Ovary (tissue), 10 donors: ENCODE measurements around the gene PURB. TPM values are rescaled to one million over a fixed set of nuclear protein-coding genes. Genes with fewer than 3 reads are reported as not detected.
"Not testable (repeated sequence)": the region's sequence is repeated elsewhere in the genome, so short reads cannot be mapped to it uniquely, and the experiment has no call there.

ENCODE experiments used
- DNase-seq, 5 donors: peaks; one replicate each; pipeline ENCODE4 v3.0.0-alpha.2; 2019 to 2020
- H3K27ac ChIP-seq, 2 donors: fragments of 200-600 bp; one replicate each; pipeline versions ENCODE4 v1.5.1 to v1.8.0; 2019 to 2022
- H3K27me3 ChIP-seq: fragments of 200-600 bp; one replicate; pipeline ENCODE4 v1.8.0; 2022
- H3K36me3 ChIP-seq: fragments of 200-600 bp; sonication (generic); one replicate; pipeline ENCODE4 v1.5.1; 2019
- H3K4me1 ChIP-seq: one replicate; pipeline ENCODE4 v1.8.1; 2013; ENCODE audit warnings: mild to moderate bottlenecking, moderate library complexity; ENCODE audit not compliant: insufficient read depth
- H3K4me3 ChIP-seq: fragments of 200-600 bp; sonication (generic); one replicate; pipeline ENCODE4 v1.5.1; 2017
- H3K9me3 ChIP-seq, 2 donors: fragments of 200-600 bp in 1 of 2; sonication (generic) in 1 of 2; one replicate each; pipeline versions ENCODE4 v1.5.1 to v1.8.1; 2013 to 2019; ENCODE audit warnings: mild to moderate bottlenecking in 1 of 2, moderate library complexity in 1 of 2
- EP300 ChIP-seq: sonication (generic); formaldehyde crosslinking; IDR thresholded peaks from one replicate; pipeline ENCODE4 v1.6.1; 2017; ENCODE audit warnings: antibody characterized with exemption
- POLR2A ChIP-seq: fragments of 450-650 bp; IDR thresholded peaks from one replicate; pipeline ENCODE4 v1.6.1; 2017; ENCODE audit warnings: antibody characterized with exemption, mild to moderate bottlenecking, moderate library complexity
- WGBS, 3 donors: extraction: QIAGEN DNeasy Blood & Tissue Kit in 1 of 3; methylation state at CpG; one replicate each; pipeline versions ENCODE4 v1.1.5 to v1.1.7; 2013 to 2017; 5-methylcytosine and 5-hydroxymethylcytosine counted together
- intact Hi-C, 4 donors: fragments of 100-400 bp; cut with DNase I; formaldehyde crosslinking; loops; one replicate each; pipeline versions ENCODE4 v1.11.0 to v1.15.1; 2022 to 2023
- long read RNA-seq, 3 donors: library from polyadenylated mRNA in 2 of 3; unstranded in 2 of 3; transcript quantifications; one replicate each; pipeline ENCODE4 v2.0.0 and lab custom pipeline, GENCODE V29; 2021 to 2026
- polyA plus RNA-seq, 2 donors: library from polyadenylated mRNA; stranded (reverse); fragments of 200-250 nt in 1 of 2; fragments of 350-450 nt in 1 of 2; fragmentation: Illumina TruSeq in 1 of 2; extraction: RNeasy Lipid Tissue Mini Kit (QIAGEN cat#74804) in 1 of 2; gene quantifications; one replicate each; pipeline ENCODE4 v1.2.3, GENCODE V29; 2013 to 2014
- total RNA-seq, 7 donors: library from RNA; depleted of rRNA in 2 of 7; stranded (reverse); fragments of >200 nt in 2 of 7; fragmentation: NEBNext Ultra II Directional in 3 of 7; extraction: Animal tissue kit (Norgen Biotek cat#: 25700) in 3 of 7; gene quantifications; one replicate each; pipeline versions ENCODE4 v1.1.0 to v1.2.4, GENCODE V29; 2016 to 2023
- TF ChIP-seq, protein P1 (sequence below), 3 donors: fragments of 450-650 bp in 2 of 3; fragments of 200-600 bp in 1 of 3; IDR thresholded peaks; one replicate each; pipeline versions ENCODE4 v1.5.1 to v1.8.0; 2016 to 2022; ENCODE audit warnings: antibody characterized with exemption in 3 of 3, mild to moderate bottlenecking in 1 of 3
- donor health status: DM: no; HTN: no; CAD: no; lungs with moderate emphysema.
- donor health status: DM: no; HTN: no; CAD: no.
- donor health status: Bipolar disorder and iron deficiency.
- donor health status: DM: yes; HTN: yes; CAD: no.
- donor health status: DM: no; HTN: no; CAD: no.
- donor health status: DM: yes; HTN: yes; CAD: no.

Gene PURB
- 10 to 100 TPM; 17.6 to 27.3 (median 25.6) TPM for total RNA-seq
- polyA plus RNA-seq: 10 to 100 TPM in 1 of 2 donors, 1 to 10 TPM in 1; 9.6 to 19.5 TPM
- long read RNA-seq, donor 1, full-length matches to known transcripts: 4 of 4 reads
- long read RNA-seq, donor 1, partial matches to known transcripts: 0 of 4 reads
- long read RNA-seq, donor 1, other reads (novel, unspliced or antisense): 0 of 4 reads
- long read RNA-seq, donor 2, full-length matches to known transcripts: 25 of 25 reads
- long read RNA-seq, donor 2, partial matches to known transcripts: 0 of 25 reads
- long read RNA-seq, donor 2, other reads (novel, unspliced or antisense): 0 of 25 reads
- long read RNA-seq, donor 3, full-length matches to known transcripts: 30 of 31 reads
- long read RNA-seq, donor 3, partial matches to known transcripts: 0 of 31 reads
- long read RNA-seq, donor 3, other reads (novel, unspliced or antisense): 1 of 31 reads

DNA sequence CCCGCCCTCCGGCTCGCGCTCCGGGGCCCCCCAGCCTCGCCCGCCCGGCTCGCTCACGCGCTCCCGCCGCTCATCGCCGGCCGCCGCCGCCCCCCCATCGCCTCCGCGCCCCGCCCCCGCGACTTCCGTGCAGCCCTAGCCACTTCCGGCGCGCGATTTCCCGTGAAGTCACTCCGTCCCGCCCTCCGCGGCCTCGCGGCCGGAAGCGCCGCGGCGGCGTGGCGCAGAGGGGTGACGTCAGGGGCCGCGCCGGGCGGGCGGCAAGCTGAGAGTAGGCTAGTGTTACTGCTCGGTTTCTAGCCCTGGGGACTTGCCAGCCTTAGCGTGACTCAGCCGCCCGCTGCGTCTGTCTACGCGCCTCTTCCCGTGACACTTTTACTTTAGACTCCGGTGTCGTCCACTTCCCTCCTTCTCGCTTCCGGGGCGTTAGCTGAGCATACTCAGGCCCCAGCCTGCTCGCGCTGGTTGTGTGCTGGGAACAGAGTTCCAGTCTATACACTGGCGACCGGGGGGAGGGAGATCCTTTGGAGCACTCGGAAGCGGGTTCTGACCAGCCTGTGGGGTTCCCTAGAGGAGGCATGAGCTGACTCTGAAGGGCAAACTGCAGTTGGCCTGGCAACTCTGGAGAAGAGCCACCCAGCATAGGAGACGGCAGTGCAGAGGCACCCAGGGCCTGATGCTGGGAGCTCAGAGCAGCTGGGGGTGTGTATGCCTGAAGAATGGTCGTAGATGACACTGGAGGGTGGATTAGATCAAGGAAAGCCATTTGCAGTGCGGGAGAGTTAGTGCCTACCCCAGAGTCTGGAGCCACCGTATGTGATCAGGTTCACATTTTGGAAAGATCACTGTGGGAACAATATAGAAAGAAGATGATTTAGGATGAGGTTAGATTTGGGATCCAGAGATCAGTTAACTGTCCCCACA, at the start of gene PURB:
PURB (minus strand) TSS at position 137 of the 924 bp plus-strand sequence. CDS start 182 bp downstream, outside the sequence.
- Histone ChIP-seq H3K9me3 (no peaks in the 10 kb centered on the region), H3K27me3 (no peaks in the 10 kb centered on the region), H3K27ac (peak within 1 kb of the TSS; percentile 74 to 97), H3K4me3 (peak within 1 kb of the TSS; percentile 89), H3K4me1 (peaks cover 14% of the 10 kb centered on the region), H3K36me3 (no peaks in the 10 kb centered on the region)
- peak; percentile 93 to 96 (median 95) for DNase-seq
- TF ChIP-seq, protein P1, sequence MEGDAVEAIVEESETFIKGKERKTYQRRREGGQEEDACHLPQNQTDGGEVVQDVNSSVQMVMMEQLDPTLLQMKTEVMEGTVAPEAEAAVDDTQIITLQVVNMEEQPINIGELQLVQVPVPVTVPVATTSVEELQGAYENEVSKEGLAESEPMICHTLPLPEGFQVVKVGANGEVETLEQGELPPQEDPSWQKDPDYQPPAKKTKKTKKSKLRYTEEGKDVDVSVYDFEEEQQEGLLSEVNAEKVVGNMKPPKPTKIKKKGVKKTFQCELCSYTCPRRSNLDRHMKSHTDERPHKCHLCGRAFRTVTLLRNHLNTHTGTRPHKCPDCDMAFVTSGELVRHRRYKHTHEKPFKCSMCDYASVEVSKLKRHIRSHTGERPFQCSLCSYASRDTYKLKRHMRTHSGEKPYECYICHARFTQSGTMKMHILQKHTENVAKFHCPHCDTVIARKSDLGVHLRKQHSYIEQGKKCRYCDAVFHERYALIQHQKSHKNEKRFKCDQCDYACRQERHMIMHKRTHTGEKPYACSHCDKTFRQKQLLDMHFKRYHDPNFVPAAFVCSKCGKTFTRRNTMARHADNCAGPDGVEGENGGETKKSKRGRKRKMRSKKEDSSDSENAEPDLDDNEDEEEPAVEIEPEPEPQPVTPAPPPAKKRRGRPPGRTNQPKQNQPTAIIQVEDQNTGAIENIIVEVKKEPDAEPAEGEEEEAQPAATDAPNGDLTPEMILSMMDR (IDR thresholded peaks at IDR 0.05): peak in 1 of 3 donors; percentile 36
- TF ChIP-seq EP300 (peak; percentile 8), POLR2A (peak; percentile 97)
- intact Hi-C loops: loop anchor here in 1 of 4 donors (10.0 kb wide), 2 partner anchors 99 to 229 kb away; partner anchors contain the start of gene TBRG4
- WGBS, 3 donors: 1 to 2% (median 1%) methylated on average over 28 to 72 of the region's 72 CpGs

DNA sequence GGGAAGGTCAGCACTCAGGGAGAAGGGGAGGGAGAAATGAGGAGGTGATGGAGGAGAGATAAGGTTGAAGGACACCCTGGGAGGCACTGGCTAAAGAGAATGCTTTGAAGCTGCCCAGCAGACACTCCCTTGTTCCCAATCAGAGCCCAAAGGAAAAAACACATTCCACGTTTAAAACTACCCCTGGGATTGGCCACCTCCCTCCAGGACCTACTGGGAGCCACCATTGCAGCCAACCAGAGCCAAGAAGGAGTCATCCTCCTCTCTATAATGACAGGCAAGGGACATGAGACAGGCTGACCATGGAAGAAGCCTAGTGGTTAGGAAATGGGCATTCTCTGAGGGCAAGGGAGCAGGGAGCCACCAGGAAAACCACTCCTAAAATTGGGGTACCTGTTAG, 49.7 kb upstream of the PURB start:
- H3K27me3 ChIP-seq: no peaks in the 10 kb centered on the region
- H3K4me1 ChIP-seq: no peaks in the 10 kb centered on the region
- intact Hi-C loops: no loop called here
- H3K4me3 ChIP-seq: no peak overlapping the region
- H3K9me3 ChIP-seq: no peaks in the 10 kb centered on the region
- 0 to 5% (median 3%) methylated on average over 1 of the region's 1 CpG for WGBS, 3 donors
- H3K36me3 ChIP-seq: no peaks in the 10 kb centered on the region
- no peak overlapping the region for H3K27ac ChIP-seq
- TF ChIP-seq EP300 (no peak), POLR2A (no peak)
- TF ChIP-seq, protein P1 (IDR thresholded peaks at IDR 0.05): no peak
- no peak for DNase-seq

DNA sequence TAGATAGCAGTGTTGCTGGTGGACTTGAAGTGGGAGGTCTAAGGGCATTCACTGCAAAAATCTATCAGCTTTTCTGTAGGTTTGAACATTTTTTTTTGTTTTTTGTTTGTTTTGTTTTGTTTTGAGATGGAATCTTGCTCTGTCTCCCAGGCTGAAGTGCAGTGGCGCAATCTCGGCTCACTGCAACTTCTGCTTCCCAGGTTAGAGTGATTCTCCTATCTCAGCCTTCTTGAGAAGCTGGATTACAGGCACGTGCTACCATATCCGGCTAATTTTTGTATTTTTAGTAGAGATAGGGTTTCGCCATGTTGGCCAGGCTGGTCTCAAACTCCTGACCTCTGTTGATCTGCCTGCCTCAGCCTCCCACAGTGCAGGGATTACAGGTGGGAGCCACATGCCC, 49.2 kb upstream of the PURB start:
- H3K4me1 ChIP-seq, H3K36me3 ChIP-seq, H3K4me3 ChIP-seq, H3K9me3 ChIP-seq, DNase-seq, H3K27me3 ChIP-seq, intact Hi-C loops, H3K27ac ChIP-seq: not testable (repeated sequence)
- WGBS, 3 donors: 61 to 74% (median 69%) methylated on average over 5 of the region's 5 CpGs

DNA sequence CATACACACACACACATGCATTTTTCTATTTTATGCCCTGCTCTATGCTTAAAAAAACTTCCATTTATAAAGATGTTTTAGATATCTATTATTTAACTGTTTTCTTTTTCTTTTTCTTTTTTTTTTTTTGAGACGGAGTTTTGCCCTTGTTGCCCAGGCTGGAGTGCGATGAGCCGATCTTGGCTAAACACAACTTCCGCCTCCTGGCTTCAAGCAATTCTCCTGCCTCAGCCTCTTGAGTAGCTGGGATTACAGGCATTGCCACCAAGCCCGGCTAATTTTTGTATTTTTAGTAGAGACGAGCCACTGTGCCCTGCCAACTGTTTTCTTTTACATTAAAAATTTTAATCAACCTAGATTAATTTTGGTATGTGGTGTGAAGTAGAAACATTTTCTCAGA, 45.6 kb upstream of the PURB start:
- DNase-seq: no peak
- intact Hi-C loops: no loop called here
- no peak for TF ChIP-seq POLR2A
- TF ChIP-seq, protein P1 (IDR thresholded peaks at IDR 0.05): no peak
- TF ChIP-seq EP300: no peak
- Histone ChIP-seq H3K4me3 (no peak overlapping the region), H3K4me1 (no peaks in the 10 kb centered on the region), H3K36me3 (no peaks in the 10 kb centered on the region), H3K27ac (no peak overlapping the region), H3K27me3 (no peaks in the 10 kb centered on the region), H3K9me3 (no peaks in the 10 kb centered on the region)
- 87 to 90% (median 89%) methylated on average over 6 of the region's 6 CpGs for whole genome bisulfite sequencing, 3 donors
